Epidermal melanocyte (primary cell): ENCODE measurements around the gene LZIC.
"Not testable (repeated sequence)": the region's sequence is repeated elsewhere in the genome, so short reads cannot be mapped to it uniquely, and the experiment has no call there.

ENCODE experiments used
- DNase-seq: peaks from one replicate; pipeline ENCODE4 v3.0.0; 2011; ENCODE audit warnings: low spot score; ENCODE audit not compliant: insufficient read length

Gene LZIC

GRCh38 chr1:9942939-9943788 is at the start of gene LZIC, which contains the start of gene NMNAT1:
Gene LZIC, minus strand, starts transcription at chr1:9943391. Its CDS starts 6,772 bp downstream, at chr1:9936619.
Gene NMNAT1, plus strand, starts transcription at chr1:9943475. Its CDS starts 28,599 bp downstream, at chr1:9972074.
- DNase-seq: peak; percentile 92

GRCh38 chr1:9992910-9993309 is 49.7 kb upstream of the LZIC start:
- DNase-seq: no peak

- no peak for DNase-seq
Measured at GRCh38 chr1:9990944-9991343, 47.8 kb upstream of the LZIC start.

- no peak for DNase-seq
Measured at GRCh38 chr1:9989773-9990172, 46.6 kb upstream of the LZIC start.

GRCh38 chr1:9985001-9985400 is 41.8 kb upstream of the LZIC start:
- no peak for DNase-seq

GRCh38 chr1:9984253-9984652 is 41.1 kb upstream of the LZIC start:
- no peak for DNase-seq

GRCh38 chr1:9960706-9961562 is 17.7 kb upstream of the LZIC start:
- DNase-seq: no peak

- no peak for DNase-seq
Measured at GRCh38 chr1:9960011-9960410, 16.8 kb upstream of the LZIC start.

GRCh38 chr1:9957726-9958125 is 14.5 kb upstream of the LZIC start:
- no peak for DNase-seq

GRCh38 chr1:9946315-9946714 is 3.1 kb upstream of the LZIC start:
- DNase-seq: no peak

GRCh38 chr1:9942399-9942938 is 722 bp downstream of the LZIC start:
- DNase-seq: peak; percentile 22

GRCh38 chr1:9929431-9930385 is 13.5 kb downstream of the LZIC start:
- DNase-seq: peak; percentile 66

- no peak for DNase-seq
Measured at GRCh38 chr1:9927259-9927658, 15.9 kb downstream of the LZIC start.

- DNase-seq: no peak
Measured at GRCh38 chr1:9922342-9922741, 20.8 kb downstream of the LZIC start.

- no peak for DNase-seq
Measured at GRCh38 chr1:9920606-9921005, 22.6 kb downstream of the LZIC start.

GRCh38 chr1:9917901-9918300 is 25.3 kb downstream of the LZIC start:
- no peak for DNase-seq

- DNase-seq: not testable (repeated sequence)
Measured at GRCh38 chr1:9917495-9917894, 25.7 kb downstream of the LZIC start.

GRCh38 chr1:9916452-9916851 is 26.7 kb downstream of the LZIC start:
- DNase-seq: no peak

GRCh38 chr1:9914610-9914937 is 28.6 kb downstream of the LZIC start:
- no peak for DNase-seq

- no peak for DNase-seq
Measured at GRCh38 chr1:9912264-9912936, 30.8 kb downstream of the LZIC start.
